GM19193 (cell line): ENCODE measurements around the gene HEATR5A.

ENCODE experiments used
- POLR2A ChIP-seq: IDR thresholded peaks from 4 replicates; pipeline ENCODE4 v1.6.1; 2011; ENCODE audit not compliant: insufficient read depth, insufficient read length; ENCODE audit errors: extremely low read depth

HEATR5A gene

GRCh38 chr14:31402764-31403439 lies 17.4 kb downstream of the HEATR5A start:
- no peak for TF ChIP-seq POLR2A

GRCh38 chr14:31401369-31401932 lies 18.9 kb downstream of the HEATR5A start:
- no peak for TF ChIP-seq POLR2A

GRCh38 chr14:31400031-31400638 lies 20.2 kb downstream of the HEATR5A start:
- no peak for TF ChIP-seq POLR2A

GRCh38 chr14:31395572-31396205 lies 24.7 kb downstream of the HEATR5A start:
- TF ChIP-seq POLR2A = no peak

GRCh38 chr14:31395119-31395518 lies 25.2 kb downstream of the HEATR5A start:
- TF ChIP-seq POLR2A = no peak

GRCh38 chr14:31391977-31392503 lies 28.3 kb downstream of the HEATR5A start:
- no peak for TF ChIP-seq POLR2A

GRCh38 chr14:31391473-31391872 lies 28.9 kb downstream of the HEATR5A start:
- TF ChIP-seq POLR2A = no peak

GRCh38 chr14:31389946-31390345 lies 30.4 kb downstream of the HEATR5A start:
- TF ChIP-seq POLR2A = no peak

- TF ChIP-seq POLR2A = no peak
These were observed 31.5 kb downstream of the HEATR5A start for GRCh38 chr14:31388687-31389413.

- no peak for TF ChIP-seq POLR2A
These were observed 33.3 kb downstream of the HEATR5A start for GRCh38 chr14:31387091-31387490.

- no peak for TF ChIP-seq POLR2A
These were observed 34.1 kb downstream of the HEATR5A start for GRCh38 chr14:31386271-31386670.

GRCh38 chr14:31382221-31382620 lies 38.1 kb downstream of the HEATR5A start:
- no peak for TF ChIP-seq POLR2A

GRCh38 chr14:31380106-31380505 lies 40.2 kb downstream of the HEATR5A start:
- TF ChIP-seq POLR2A = no peak

GRCh38 chr14:31377433-31377832 lies 42.9 kb downstream of the HEATR5A start:
- no peak for TF ChIP-seq POLR2A

- TF ChIP-seq POLR2A = no peak
These were observed 48.7 kb downstream of the HEATR5A start for GRCh38 chr14:31371646-31372045.
